Mesothelial cell of epicardium (in vitro differentiated cells): ENCODE data around the gene CRABP2. TPM values are rescaled to one million over a fixed set of nuclear protein-coding genes. Genes with fewer than 3 reads are reported as not detected.

Experiments used
- DNase-seq, 2 experiments: peaks; one replicate each; pipeline ENCODE4 v3.0.0; 2021; ENCODE audit warnings: low spot score in 2 of 2; ENCODE audit not compliant: unreplicated experiment in 2 of 2
- H3K27ac Mint-ChIP-seq: 2 replicates; pipeline ENCODE4 v1.8.0; 2021; ENCODE audit warnings: mixed read lengths
- H3K27me3 Mint-ChIP-seq: 2 replicates; pipeline ENCODE4 v1.8.0; 2021; ENCODE audit warnings: low read depth, mixed read lengths
- H3K36me3 Mint-ChIP-seq: 2 replicates; pipeline ENCODE4 v1.8.0; 2021; ENCODE audit warnings: mixed read lengths
- H3K4me1 Mint-ChIP-seq: 2 replicates; pipeline ENCODE4 v1.8.0; 2021; ENCODE audit warnings: mixed read lengths
- H3K4me3 Mint-ChIP-seq: 2 replicates; pipeline ENCODE4 v1.8.0; 2021; ENCODE audit warnings: mild to moderate bottlenecking, moderate library complexity, mixed read lengths
- H3K9me3 Mint-ChIP-seq: 2 replicates; pipeline ENCODE4 v1.8.0; 2021; ENCODE audit warnings: mixed read lengths
- total RNA-seq: library from RNA; stranded (reverse); gene quantifications from 3 replicates; pipeline ENCODE4 v1.2.1, GENCODE V29; 2021
- TF ChIP-seq, protein P1 (sequence below): fragments of 200-600 bp; sonication (generic); IDR thresholded peaks from one replicate; pipeline ENCODE4 v1.5.0; 2021; ENCODE audit warnings: antibody characterized with exemption; ENCODE audit not compliant: unreplicated experiment

Gene CRABP2
- total RNA-seq, 1 donor from 2014 or later, result 704 TPM

DNA sequence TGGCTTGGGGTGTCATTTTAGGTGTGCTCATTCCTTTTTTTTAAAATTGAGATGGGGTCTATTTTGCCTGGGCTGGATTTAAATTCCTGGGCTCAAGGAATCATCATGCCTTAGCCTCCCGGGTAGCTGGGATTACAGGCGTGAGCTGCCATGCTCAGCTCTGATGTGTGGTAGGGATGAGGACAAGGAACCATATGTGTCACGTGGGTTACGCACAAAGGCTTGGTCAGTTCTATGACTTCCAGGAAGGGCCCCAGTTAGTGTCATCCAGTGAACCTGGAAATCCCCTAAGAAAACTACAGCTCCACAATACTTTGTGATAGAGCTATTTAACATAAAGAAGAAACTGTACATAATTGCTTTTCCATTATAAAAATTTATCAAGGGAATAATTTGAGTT lies 16.2 kb upstream of the CRABP2 start:
- Mint-ChIP-seq H3K27me3 (no peaks in the 10 kb centered on the region), H3K36me3 (peaks cover 28% of the 10 kb centered on the region), H3K9me3 (no peaks in the 10 kb centered on the region), H3K4me1 (peaks cover 7% of the 10 kb centered on the region), H3K4me3 (no peak overlapping the region), H3K27ac (peak overlapping the region; percentile 64)
- TF ChIP-seq, protein P1, sequence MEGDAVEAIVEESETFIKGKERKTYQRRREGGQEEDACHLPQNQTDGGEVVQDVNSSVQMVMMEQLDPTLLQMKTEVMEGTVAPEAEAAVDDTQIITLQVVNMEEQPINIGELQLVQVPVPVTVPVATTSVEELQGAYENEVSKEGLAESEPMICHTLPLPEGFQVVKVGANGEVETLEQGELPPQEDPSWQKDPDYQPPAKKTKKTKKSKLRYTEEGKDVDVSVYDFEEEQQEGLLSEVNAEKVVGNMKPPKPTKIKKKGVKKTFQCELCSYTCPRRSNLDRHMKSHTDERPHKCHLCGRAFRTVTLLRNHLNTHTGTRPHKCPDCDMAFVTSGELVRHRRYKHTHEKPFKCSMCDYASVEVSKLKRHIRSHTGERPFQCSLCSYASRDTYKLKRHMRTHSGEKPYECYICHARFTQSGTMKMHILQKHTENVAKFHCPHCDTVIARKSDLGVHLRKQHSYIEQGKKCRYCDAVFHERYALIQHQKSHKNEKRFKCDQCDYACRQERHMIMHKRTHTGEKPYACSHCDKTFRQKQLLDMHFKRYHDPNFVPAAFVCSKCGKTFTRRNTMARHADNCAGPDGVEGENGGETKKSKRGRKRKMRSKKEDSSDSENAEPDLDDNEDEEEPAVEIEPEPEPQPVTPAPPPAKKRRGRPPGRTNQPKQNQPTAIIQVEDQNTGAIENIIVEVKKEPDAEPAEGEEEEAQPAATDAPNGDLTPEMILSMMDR, result no peak
- DNase-seq, result no peak

DNA sequence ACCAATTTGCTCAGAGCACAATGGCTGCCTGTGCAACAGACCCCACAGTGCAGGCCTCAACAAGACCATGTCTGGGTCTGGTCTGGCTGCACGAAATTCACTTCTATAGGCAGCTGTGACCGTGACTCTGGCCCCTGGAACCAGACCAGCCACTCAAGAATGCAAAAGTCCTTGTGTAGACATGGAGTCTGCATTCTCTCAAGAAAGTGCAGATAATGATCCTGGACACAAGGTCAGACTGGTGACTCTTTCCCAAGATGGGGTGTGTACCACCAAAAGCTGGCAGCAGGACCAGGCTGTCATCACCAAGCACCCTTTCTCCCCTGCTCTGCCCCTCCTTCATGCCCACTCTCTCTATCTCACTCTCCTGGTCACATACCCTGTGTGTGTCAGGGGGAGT lies 15.7 kb upstream of the CRABP2 start:
- Mint-ChIP-seq H3K27ac (peak overlapping the region; percentile 64), H3K27me3 (no peaks in the 10 kb centered on the region), H3K36me3 (peaks cover 28% of the 10 kb centered on the region), H3K9me3 (no peaks in the 10 kb centered on the region), H3K4me3 (no peak overlapping the region), H3K4me1 (peaks cover 7% of the 10 kb centered on the region)
- TF ChIP-seq, protein P1, result no peak
- DNase-seq, result no peak

DNA sequence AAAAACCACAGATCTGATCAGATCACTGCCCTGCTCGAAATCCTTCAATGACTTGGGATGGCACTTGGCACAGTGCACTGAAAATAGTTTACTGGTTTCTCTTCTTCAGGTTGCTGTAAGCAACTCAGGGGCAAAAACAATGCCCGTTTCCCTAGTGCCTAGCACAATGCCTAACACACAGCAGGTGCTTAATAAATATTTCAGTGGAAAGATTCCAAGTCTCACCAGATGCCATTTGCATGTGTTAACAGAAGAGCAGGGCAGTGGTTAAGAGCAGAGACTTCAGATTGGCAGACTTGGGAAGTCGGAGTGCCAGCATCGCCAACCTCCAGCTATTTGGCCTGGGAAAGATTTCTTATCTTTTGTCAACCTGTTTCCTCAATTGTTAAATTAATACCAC lies 12.0 kb upstream of the CRABP2 start:
- TF ChIP-seq, protein P1, result no peak
- H3K27me3 Mint-ChIP-seq, result no peaks in the 10 kb centered on the region
- H3K9me3 Mint-ChIP-seq, result no peaks in the 10 kb centered on the region
- no peak overlapping the region for H3K27ac Mint-ChIP-seq
- peaks cover 18% of the 10 kb centered on the region for H3K4me1 Mint-ChIP-seq
- H3K36me3 Mint-ChIP-seq, result peaks cover 22% of the 10 kb centered on the region
- no peak overlapping the region for H3K4me3 Mint-ChIP-seq
- DNase-seq, result no peak

DNA sequence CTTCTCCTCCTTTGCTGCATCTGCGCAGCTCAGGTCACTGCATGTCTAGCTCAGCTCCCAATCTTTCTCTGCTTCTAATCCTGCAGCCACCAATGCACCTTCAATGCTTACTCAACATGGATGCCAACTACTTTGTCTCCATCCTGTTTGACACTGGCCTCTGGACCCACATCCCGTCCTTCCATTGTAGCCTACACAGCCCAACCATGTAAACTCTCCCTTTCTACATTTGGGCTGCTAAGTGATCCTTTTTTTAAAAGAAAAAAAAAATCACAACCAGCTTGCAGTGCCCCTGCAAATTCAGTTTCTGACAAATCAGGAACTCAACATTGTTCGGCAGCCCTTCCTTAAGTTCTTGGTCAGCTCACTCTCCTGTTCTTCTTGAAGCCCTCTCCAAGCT lies 9.4 kb upstream of the CRABP2 start:
- TF ChIP-seq, protein P1, result no peak
- H3K4me3 Mint-ChIP-seq, result no peak overlapping the region
- DNase-seq, result no peak
- H3K9me3 Mint-ChIP-seq, result no peaks in the 10 kb centered on the region
- H3K27ac Mint-ChIP-seq, result peak overlapping the region; percentile 41
- no peaks in the 10 kb centered on the region for H3K27me3 Mint-ChIP-seq
- peaks cover 15% of the 10 kb centered on the region for H3K36me3 Mint-ChIP-seq
- H3K4me1 Mint-ChIP-seq, result peaks cover 41% of the 10 kb centered on the region

DNA sequence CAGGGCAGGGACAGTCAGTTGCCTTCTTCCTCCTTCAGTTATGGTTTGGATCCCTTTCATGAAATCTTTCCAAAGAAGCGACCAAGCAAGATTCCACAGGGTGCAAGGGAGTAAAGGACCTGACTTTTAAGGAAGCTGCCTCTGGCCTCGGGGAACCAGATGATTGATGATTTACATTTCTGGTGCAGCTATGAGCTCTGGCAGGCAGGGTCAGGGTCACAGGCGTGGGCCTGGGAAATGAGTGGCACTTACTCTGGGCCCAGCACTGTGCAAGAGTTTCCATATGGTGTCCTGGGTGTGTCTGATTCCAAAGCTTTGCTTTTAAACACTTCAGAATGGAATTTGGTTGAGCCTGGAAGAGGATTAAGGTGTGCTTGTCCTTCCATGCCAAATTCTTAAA lies 7.2 kb upstream of the CRABP2 start:
- Mint-ChIP-seq H3K36me3 (peaks cover 15% of the 10 kb centered on the region), H3K9me3 (no peaks in the 10 kb centered on the region), H3K4me1 (peaks cover 63% of the 10 kb centered on the region), H3K27ac (peak overlapping the region; percentile 96), H3K4me3 (no peak overlapping the region), H3K27me3 (no peaks in the 10 kb centered on the region)
- TF ChIP-seq, protein P1, result no peak
- DNase-seq, result no peak
